Activated naive CD4-positive, alpha-beta T cell (primary cell): Measurements from ENCODE around the gene SWAP70.
"Not testable (repeated sequence)": the region's sequence is repeated elsewhere in the genome, so short reads cannot be mapped to it uniquely, and the experiment has no call there.

Source experiments
- DNase-seq, 4 experiments: peaks; one replicate each; lab custom pipeline; 2025; lab: John Stamatoyannopoulos, UW

The SWAP70 gene

GRCh38 chr11:9663699-9664275 is at the start of gene SWAP70:
Gene SWAP70 (plus strand): TSS chr11:9664077. CDS start chr11:9664180, 103 bp downstream.
- DNase-seq, result peak; percentile 22 to 67 (median 33)

- DNase-seq, result no peak
These were observed 48.8 kb upstream of the SWAP70 start for GRCh38 chr11:9615031-9615451.

- no peak for DNase-seq
These were observed 47.7 kb upstream of the SWAP70 start for GRCh38 chr11:9616042-9616675.

- no peak for DNase-seq
These were observed 47.0 kb upstream of the SWAP70 start for GRCh38 chr11:9616858-9617257.

- no peak for DNase-seq
These were observed 45.9 kb upstream of the SWAP70 start for GRCh38 chr11:9617940-9618339.

GRCh38 chr11:9619004-9619403 is 44.9 kb upstream of the SWAP70 start:
- DNase-seq, result no peak

GRCh38 chr11:9619971-9620370 is 43.9 kb upstream of the SWAP70 start:
- DNase-seq, result no peak

- DNase-seq, result not testable (repeated sequence)
These were observed 41.5 kb upstream of the SWAP70 start for GRCh38 chr11:9622353-9622752.

GRCh38 chr11:9623053-9623452 is 40.8 kb upstream of the SWAP70 start:
- DNase-seq, result not testable (repeated sequence)

GRCh38 chr11:9624448-9624847 is 39.4 kb upstream of the SWAP70 start:
- no peak for DNase-seq

- no peak for DNase-seq
These were observed 38.7 kb upstream of the SWAP70 start for GRCh38 chr11:9625162-9625561.

GRCh38 chr11:9625728-9626127 is 38.1 kb upstream of the SWAP70 start:
- no peak for DNase-seq

- DNase-seq, result no peak
These were observed 37.1 kb upstream of the SWAP70 start for GRCh38 chr11:9626496-9627394.

GRCh38 chr11:9629064-9629463 is 34.8 kb upstream of the SWAP70 start:
- DNase-seq, result no peak

GRCh38 chr11:9633679-9634078 is 30.2 kb upstream of the SWAP70 start:
- no peak for DNase-seq

GRCh38 chr11:9636691-9637090 is 27.2 kb upstream of the SWAP70 start:
- DNase-seq, result no peak

GRCh38 chr11:9639099-9639498 is 24.8 kb upstream of the SWAP70 start:
- no peak for DNase-seq

GRCh38 chr11:9639985-9640384 is 23.9 kb upstream of the SWAP70 start:
- no peak for DNase-seq

- DNase-seq, result no peak
These were observed 21.0 kb upstream of the SWAP70 start for GRCh38 chr11:9642894-9643293.

GRCh38 chr11:9643751-9644150 is 20.1 kb upstream of the SWAP70 start:
- no peak for DNase-seq

- no peak for DNase-seq
These were observed 18.0 kb upstream of the SWAP70 start for GRCh38 chr11:9645881-9646280.

- DNase-seq, result no peak
These were observed 17.6 kb upstream of the SWAP70 start for GRCh38 chr11:9646324-9646723.

GRCh38 chr11:9651481-9651880 is 12.4 kb upstream of the SWAP70 start:
- DNase-seq, result no peak
